Keratinocyte (primary cell): Measurements from ENCODE around the gene CASP7.

ENCODE experiments used
- EZH2 ChIP-seq: IDR thresholded peaks from one replicate; pipeline ENCODE4 v1.6.1; 2012; ENCODE audit warnings: inconsistent platforms, mild to moderate bottlenecking, low read length, moderate library complexity
- TF ChIP-seq, protein P1 (sequence below), 3 experiments: IDR thresholded peaks in 1 of 3; conservative IDR thresholded peaks in 1 of 3; optimal IDR thresholded peaks in 1 of 3; 2 replicates in 2 of 3; 3 replicates in 1 of 3; pipeline versions ENCODE3 to v1.5.1; 2011; ENCODE audit warnings: low read length in 3 of 3, mild to moderate bottlenecking in 3 of 3, moderate library complexity in 2 of 3, control low read depth in 1 of 3, inconsistent platforms in 1 of 3; ENCODE audit not compliant: insufficient read depth in 2 of 3; ENCODE audit errors: extremely low read depth in 1 of 3

DNA sequence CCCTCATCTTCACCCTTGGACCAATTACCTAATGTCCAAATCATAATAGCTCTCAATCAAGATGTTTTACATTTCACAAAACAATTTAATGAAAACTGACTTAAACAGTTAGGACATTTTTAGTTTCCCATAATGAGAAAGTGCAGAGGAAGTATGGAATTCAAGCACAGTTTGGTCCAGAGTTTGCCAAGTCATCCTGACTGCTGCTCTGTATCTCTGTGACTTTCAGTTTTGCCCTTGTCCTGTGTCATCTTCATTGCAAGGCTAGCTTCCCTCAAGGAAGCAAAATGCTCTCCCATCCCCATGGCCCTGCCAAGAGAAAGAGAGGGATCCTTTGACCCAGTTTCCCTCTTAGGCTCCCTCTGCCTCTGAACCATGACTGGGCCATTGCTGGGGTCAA lies 63.9 kb downstream of the CASP7 start:
- TF ChIP-seq, protein P1, sequence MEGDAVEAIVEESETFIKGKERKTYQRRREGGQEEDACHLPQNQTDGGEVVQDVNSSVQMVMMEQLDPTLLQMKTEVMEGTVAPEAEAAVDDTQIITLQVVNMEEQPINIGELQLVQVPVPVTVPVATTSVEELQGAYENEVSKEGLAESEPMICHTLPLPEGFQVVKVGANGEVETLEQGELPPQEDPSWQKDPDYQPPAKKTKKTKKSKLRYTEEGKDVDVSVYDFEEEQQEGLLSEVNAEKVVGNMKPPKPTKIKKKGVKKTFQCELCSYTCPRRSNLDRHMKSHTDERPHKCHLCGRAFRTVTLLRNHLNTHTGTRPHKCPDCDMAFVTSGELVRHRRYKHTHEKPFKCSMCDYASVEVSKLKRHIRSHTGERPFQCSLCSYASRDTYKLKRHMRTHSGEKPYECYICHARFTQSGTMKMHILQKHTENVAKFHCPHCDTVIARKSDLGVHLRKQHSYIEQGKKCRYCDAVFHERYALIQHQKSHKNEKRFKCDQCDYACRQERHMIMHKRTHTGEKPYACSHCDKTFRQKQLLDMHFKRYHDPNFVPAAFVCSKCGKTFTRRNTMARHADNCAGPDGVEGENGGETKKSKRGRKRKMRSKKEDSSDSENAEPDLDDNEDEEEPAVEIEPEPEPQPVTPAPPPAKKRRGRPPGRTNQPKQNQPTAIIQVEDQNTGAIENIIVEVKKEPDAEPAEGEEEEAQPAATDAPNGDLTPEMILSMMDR (optimal IDR thresholded peaks at IDR 0.05 in 1 of 3, IDR thresholded peaks at IDR 0.05 in 1 of 3, conservative IDR thresholded peaks at IDR 0.05 in 1 of 3; ENCODE audit: extremely low read depth in 1 of 3, insufficient read depth in 2 of 3, low read length in 3 of 3): no peak
- TF ChIP-seq EZH2: no peak
